GM23338 (cell line): ENCODE results near the gene PNPLA1.

Source experiments
- EZH2 ChIP-seq: fragments of 200-600 bp; sonication (generic); IDR thresholded peaks from one replicate; pipeline ENCODE4 v1.8.0; 2017; ENCODE audit warnings: antibody characterized with exemption, mild to moderate bottlenecking, low read depth; ENCODE audit not compliant: unreplicated experiment
- JUNB ChIP-seq: IDR thresholded peaks from one replicate; pipeline ENCODE4 v1.6.1; 2016; ENCODE audit warnings: antibody characterized with exemption; ENCODE audit not compliant: unreplicated experiment
- POLR2AphosphoS5 ChIP-seq: IDR thresholded peaks from 2 replicates; pipeline ENCODE4 v1.6.1; 2016; ENCODE audit warnings: antibody characterized with exemption, low read depth
- TF ChIP-seq, protein P1 (sequence below), 2 experiments: fragments of 200-600 bp in 1 of 2; sonication (generic) in 1 of 2; conservative IDR thresholded peaks; 2 replicates each; pipeline versions ENCODE4 v1.5.1 to v1.6.1; 2016 to 2017; ENCODE audit warnings: antibody characterized with exemption in 2 of 2, low read depth in 2 of 2, mild to moderate bottlenecking in 2 of 2, moderate library complexity in 1 of 2
- TF ChIP-seq, protein P2 (sequence below): IDR thresholded peaks from one replicate; pipeline ENCODE4 v1.6.1; 2018; ENCODE audit warnings: antibody characterized with exemption; ENCODE audit not compliant: unreplicated experiment

DNA sequence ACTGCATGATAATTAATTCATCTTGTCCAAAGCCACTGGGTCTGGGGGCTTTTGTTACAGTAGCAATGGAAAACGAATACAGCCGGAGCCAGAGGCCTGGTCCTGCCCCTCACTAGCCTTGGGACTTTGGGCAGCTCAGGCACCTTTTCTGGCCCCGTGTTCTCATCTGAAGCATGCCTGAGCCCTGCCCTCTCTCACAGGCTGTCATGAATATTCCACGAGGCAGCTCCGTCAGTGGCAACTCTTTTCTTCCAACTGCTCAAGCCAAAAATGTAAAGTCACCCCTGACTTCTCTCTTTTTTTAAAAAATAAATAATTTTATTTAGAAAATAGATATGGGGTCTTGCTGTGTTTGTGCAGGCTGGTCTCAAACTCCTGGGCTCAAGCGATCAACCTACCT lies 61.5 kb downstream of the PNPLA1 start:
- TF ChIP-seq, protein P1, sequence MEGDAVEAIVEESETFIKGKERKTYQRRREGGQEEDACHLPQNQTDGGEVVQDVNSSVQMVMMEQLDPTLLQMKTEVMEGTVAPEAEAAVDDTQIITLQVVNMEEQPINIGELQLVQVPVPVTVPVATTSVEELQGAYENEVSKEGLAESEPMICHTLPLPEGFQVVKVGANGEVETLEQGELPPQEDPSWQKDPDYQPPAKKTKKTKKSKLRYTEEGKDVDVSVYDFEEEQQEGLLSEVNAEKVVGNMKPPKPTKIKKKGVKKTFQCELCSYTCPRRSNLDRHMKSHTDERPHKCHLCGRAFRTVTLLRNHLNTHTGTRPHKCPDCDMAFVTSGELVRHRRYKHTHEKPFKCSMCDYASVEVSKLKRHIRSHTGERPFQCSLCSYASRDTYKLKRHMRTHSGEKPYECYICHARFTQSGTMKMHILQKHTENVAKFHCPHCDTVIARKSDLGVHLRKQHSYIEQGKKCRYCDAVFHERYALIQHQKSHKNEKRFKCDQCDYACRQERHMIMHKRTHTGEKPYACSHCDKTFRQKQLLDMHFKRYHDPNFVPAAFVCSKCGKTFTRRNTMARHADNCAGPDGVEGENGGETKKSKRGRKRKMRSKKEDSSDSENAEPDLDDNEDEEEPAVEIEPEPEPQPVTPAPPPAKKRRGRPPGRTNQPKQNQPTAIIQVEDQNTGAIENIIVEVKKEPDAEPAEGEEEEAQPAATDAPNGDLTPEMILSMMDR (conservative IDR thresholded peaks at IDR 0.05; ENCODE audit: low read depth in 2 of 2): no peak
- TF ChIP-seq, protein P2, sequence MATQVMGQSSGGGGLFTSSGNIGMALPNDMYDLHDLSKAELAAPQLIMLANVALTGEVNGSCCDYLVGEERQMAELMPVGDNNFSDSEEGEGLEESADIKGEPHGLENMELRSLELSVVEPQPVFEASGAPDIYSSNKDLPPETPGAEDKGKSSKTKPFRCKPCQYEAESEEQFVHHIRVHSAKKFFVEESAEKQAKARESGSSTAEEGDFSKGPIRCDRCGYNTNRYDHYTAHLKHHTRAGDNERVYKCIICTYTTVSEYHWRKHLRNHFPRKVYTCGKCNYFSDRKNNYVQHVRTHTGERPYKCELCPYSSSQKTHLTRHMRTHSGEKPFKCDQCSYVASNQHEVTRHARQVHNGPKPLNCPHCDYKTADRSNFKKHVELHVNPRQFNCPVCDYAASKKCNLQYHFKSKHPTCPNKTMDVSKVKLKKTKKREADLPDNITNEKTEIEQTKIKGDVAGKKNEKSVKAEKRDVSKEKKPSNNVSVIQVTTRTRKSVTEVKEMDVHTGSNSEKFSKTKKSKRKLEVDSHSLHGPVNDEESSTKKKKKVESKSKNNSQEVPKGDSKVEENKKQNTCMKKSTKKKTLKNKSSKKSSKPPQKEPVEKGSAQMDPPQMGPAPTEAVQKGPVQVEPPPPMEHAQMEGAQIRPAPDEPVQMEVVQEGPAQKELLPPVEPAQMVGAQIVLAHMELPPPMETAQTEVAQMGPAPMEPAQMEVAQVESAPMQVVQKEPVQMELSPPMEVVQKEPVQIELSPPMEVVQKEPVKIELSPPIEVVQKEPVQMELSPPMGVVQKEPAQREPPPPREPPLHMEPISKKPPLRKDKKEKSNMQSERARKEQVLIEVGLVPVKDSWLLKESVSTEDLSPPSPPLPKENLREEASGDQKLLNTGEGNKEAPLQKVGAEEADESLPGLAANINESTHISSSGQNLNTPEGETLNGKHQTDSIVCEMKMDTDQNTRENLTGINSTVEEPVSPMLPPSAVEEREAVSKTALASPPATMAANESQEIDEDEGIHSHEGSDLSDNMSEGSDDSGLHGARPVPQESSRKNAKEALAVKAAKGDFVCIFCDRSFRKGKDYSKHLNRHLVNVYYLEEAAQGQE: no peak
- TF ChIP-seq JUNB: no peak
- TF ChIP-seq POLR2AphosphoS5: no peak
- no peak for TF ChIP-seq EZH2
